HG02870 (cell line): Measurements from ENCODE around the gene SH3BGRL2.
A peak's percentile ranks its signal among the peaks of the same experiment; 100 is the strongest.
"Not testable (repeated sequence)": the region's sequence is repeated elsewhere in the genome, so short reads cannot be mapped to it uniquely, and the experiment has no call there.

Experiments
- ATAC-seq: cut with Tn5 transposase; IDR thresholded peaks from one replicate; pipeline ENCODE4 v1.9.1; 2021; ENCODE audit warnings: mild to moderate bottlenecking, moderate library complexity; ENCODE audit not compliant: unreplicated experiment

SH3BGRL2 gene

DNA sequence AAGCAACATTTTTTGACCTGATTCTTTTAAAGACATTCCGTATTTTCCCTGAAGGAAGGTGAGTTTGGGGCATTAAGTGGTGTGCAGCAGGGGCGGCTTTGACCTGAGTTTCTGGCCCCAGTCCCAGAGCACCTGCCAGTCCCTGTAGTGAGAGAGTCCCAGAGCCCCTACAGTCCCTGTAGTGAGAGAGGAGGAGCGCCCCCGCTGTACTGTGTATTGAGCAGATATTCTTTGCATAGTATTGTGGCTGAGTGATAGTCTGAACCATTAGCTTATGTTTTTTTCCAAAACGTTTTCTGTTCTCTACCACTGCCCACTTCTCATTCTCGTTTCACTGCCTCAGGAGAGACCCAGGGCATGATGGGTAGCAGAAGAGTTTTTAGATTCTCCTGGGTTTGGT is 17.2 kb upstream of the SH3BGRL2 start:
- no peak for ATAC-seq

DNA sequence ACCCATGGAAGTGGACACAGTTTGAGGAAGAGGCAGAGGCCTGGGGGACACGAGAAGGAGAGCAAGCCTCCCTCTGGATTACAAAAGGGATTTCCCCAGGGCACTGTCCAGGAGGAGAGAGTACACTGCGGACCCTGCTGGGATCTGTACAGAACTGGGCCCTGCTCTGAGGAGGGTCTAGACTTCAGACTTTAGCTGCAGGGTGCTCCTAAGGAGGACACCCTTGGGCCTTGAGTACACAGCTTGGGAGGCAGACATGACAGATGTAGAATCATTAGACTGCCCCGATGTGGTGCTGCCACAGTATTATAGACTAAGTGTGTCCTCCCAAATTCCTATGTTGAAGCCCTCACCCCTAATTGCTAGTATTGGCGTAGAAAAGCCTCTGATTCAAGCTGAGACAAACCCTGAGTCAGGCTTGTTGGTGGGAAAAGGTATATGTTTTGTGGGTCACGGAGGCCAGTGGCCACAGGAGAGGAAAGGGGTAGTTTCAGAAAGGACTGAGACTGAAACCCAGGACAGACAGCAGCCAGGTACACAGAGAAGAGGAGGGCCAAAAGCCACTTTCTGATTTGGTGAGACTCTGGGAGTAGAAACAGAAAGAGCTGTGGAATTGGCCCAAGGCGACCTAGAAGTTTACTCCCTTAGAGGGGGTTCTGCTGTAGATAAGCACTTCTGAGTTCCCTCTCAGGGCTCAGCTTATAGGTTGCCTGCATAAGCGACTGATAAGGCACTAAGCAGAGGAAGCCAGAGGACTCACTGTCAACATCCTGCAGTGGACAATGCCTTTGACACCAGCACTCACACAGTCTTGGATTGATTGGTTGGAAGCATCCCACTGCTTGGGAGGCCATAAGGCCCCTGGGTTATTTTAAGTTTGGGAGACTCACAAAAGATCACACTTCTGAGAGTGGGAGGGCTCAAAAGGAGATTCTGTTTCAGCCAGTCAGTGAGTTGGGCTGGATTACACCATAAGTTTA is 16.5 kb upstream of the SH3BGRL2 start:
- ATAC-seq, result peak; percentile 83

DNA sequence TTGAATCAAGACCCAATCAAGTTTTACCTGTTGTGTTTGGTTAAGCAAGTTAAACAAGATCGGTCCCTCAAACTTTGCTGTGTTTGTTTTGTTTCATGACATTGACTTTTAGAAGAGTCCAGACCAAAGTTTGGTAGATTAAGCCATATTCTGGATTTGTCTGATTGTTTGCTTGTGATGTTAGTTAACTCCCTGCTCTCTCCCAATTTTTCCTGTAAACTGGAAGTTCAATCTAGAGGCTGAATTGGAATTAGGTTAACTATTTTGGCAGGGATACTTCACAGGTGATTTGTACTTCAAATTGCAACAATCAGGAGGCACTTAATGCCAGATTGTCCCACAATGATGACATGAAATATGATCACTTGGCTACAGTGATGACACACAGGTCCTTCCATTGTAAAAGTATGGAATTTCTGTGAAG is 13.6 kb upstream of the SH3BGRL2 start:
- no peak for ATAC-seq

DNA sequence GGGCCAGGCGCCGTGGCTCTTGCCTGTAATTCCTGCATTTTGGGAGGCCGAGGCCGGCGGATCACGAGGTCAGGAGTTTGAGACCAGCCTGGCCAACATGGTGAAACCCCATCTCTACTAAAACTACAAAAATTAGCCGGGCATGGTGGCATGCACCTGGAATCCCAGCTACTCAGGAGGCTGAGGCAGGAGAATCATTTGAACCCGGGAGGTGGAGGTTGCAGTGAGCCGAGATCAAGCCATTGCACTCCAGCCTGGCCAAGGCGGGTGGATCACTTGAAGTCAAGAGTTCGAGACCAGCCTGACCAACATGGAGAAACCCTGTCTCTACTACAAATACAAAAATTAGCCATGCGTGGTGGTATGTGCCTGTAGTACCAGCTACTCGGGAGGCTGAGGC is 12.7 kb upstream of the SH3BGRL2 start:
- not testable (repeated sequence) for ATAC-seq

- no peak for ATAC-seq
Measured at GRCh38 chr6:79621579-79621978, 9.6 kb upstream of the SH3BGRL2 start.

- ATAC-seq, result no peak
Measured at GRCh38 chr6:79622364-79622763, 8.8 kb upstream of the SH3BGRL2 start.

DNA sequence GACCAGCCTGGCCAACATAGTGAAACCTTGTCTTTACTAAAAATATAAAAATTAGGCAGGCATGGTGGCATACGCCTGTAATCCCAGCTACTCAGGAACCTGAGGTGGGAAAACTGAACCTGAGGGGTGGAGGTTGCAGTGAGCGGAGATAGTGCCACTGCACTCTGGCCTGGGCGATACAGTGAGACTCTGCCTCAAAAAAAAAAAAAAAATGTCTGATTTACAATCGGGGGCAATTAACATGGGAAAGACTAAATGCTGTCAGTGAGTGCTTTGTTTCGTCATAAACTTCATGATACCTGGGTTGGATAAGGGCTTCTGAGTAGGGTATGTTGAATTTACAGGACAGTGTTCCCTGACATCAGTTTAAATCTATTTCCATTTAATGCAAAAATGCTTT is 8.0 kb upstream of the SH3BGRL2 start:
- ATAC-seq, result no peak

GRCh38 chr6:79625746-79626145 is 5.4 kb upstream of the SH3BGRL2 start:
- ATAC-seq, result no peak

GRCh38 chr6:79626811-79627210 is 4.3 kb upstream of the SH3BGRL2 start:
- no peak for ATAC-seq

- peak; percentile 38 for ATAC-seq
Measured at GRCh38 chr6:79627422-79627821, 3.7 kb upstream of the SH3BGRL2 start.

- ATAC-seq, result no peak
Measured at GRCh38 chr6:79628466-79629288, 2.5 kb upstream of the SH3BGRL2 start.

- no peak for ATAC-seq
Measured at GRCh38 chr6:79630380-79630882, 698 bp upstream of the SH3BGRL2 start.

DNA sequence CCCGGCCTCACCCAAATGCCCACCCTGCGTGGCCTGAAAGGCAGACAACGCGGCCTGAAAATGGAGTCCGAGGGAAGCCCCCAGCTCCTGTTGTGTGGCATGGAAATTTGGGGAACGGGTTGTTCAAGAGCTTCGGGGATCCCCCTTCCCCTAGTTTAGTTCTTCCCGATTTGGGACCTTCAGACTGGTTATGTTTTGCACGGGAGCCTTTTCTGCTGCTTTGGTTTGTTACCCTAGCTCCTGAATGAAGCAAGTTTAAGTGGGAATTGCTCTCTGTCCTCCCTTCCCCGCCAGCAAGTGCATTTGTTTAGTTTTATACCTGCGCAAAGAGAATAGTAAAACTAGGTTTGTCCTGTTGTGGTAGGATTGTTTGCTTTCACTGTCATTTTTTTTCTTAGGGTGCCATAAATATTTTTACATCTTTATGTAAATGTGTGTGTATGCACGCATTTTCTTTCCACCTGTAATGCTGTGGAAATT is 604 bp downstream of the SH3BGRL2 start:
- ATAC-seq, result no peak

GRCh38 chr6:79632580-79632979 is 1.5 kb downstream of the SH3BGRL2 start:
- ATAC-seq, result no peak

GRCh38 chr6:79634491-79635231 is 3.5 kb downstream of the SH3BGRL2 start:
- ATAC-seq, result no peak

GRCh38 chr6:79635232-79635543 is 4.1 kb downstream of the SH3BGRL2 start:
- no peak for ATAC-seq

DNA sequence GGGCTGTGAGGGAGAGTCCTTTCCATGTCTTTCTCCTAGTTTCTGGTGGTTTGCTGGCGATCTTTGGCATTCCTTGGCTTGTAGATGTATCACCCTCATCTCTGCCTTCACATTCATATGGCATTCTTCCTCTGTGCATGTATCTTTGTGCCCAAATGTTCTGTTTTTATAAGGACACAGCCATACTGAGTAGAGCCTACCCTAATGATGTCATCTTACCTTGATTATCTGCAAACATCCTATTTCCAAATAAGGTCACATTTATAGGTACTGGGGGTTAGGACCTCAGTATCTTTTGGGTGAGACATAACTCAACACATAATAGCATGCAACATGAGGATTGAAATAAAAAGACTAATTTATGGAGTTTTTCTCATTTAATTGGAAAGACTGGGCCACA is 5.5 kb downstream of the SH3BGRL2 start:
- ATAC-seq, result no peak

GRCh38 chr6:79640146-79641111 is 9.3 kb downstream of the SH3BGRL2 start:
- ATAC-seq, result no peak

GRCh38 chr6:79646006-79646405 is 14.9 kb downstream of the SH3BGRL2 start:
- ATAC-seq, result peak; percentile 66

GRCh38 chr6:79646561-79646960 is 15.4 kb downstream of the SH3BGRL2 start:
- ATAC-seq, result no peak
